ENCODE measurements around the gene ADAMTS5. TPM values are rescaled to one million over a fixed set of nuclear protein-coding genes. Genes with fewer than 3 reads are reported as not detected.
A peak's percentile ranks its signal among the peaks of the same experiment; 100 is the strongest.

The ADAMTS5 gene
- total RNA-seq, 1 donor from 2014 or later = 20.4 TPM

DNA sequence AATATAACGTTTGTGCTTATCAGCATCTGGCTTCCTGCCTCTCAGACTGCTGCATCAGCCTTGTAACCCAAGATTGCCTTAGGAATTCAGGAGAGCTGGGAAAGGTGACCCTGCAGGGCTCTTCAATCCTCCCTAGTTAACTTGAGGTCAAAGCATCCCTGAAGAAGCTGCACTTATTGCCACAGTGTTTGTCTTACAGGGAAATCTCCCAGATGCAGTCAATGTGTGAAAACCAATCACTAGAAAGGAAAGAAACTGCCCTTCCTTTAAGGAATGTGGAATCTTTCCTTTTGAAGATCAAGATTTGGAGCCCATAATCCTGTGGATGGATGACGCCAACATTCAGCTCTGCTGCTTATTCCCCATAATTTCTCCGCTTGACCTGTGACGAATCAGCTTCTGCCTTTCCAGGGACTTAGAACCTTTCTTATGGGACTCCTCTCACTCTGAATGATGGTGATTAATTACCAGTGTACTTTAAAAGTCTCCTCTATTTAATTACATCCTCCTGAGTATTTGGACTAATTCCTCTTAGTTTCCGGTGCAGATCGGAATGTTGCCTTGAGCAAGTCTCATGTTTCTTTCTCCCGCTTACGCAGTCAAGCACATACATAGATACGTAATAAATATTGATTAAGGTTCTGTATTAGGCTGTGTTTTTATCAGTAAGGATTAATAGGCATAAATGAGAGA, 14.4 kb downstream of the ADAMTS5 start:
- intact Hi-C loops (cut with DNase I) = no loop called here
- H3K27ac ChIP-seq = no peak overlapping the region

DNA sequence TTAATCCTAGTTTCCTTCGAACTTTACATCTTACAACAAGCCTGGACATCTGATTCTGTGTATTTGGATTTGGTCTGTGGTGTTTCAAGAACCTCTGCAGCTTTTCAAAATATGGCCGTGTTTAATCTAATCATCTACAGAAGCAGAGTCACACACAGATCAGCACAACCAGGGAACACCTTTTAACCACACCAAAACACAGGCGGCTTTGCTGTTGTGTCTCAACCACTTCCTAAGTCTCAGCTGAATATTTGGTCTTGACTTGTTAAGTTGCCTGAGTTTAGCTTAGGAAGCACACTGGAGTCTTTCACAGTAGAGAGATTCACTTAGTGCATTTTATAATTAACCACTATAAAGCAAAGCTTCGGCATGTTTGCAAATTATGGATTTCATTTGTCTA, 17.1 kb downstream of the ADAMTS5 start:
- Histone ChIP-seq H3K27ac (no peak overlapping the region), H3K4me3 (no peak overlapping the region), H3K36me3 (peaks cover 0 to 6% of the 10 kb centered on the region in 2 donors), H3K4me1 (no peaks in the 10 kb centered on the region), H3K27me3 (no peaks in the 10 kb centered on the region), H3K9me3 (no peaks in the 10 kb centered on the region)
- intact Hi-C loops (cut with DNase I) = no loop called here
- TF ChIP-seq POLR2AphosphoS5 (IDR thresholded peaks at IDR 0.05; ENCODE audit: insufficient read depth in 1 of 2, low read depth in 1 of 2) (no peak), POLR2A (IDR thresholded peaks at IDR 0.05) (no peak)
- TF ChIP-seq, protein P1, sequence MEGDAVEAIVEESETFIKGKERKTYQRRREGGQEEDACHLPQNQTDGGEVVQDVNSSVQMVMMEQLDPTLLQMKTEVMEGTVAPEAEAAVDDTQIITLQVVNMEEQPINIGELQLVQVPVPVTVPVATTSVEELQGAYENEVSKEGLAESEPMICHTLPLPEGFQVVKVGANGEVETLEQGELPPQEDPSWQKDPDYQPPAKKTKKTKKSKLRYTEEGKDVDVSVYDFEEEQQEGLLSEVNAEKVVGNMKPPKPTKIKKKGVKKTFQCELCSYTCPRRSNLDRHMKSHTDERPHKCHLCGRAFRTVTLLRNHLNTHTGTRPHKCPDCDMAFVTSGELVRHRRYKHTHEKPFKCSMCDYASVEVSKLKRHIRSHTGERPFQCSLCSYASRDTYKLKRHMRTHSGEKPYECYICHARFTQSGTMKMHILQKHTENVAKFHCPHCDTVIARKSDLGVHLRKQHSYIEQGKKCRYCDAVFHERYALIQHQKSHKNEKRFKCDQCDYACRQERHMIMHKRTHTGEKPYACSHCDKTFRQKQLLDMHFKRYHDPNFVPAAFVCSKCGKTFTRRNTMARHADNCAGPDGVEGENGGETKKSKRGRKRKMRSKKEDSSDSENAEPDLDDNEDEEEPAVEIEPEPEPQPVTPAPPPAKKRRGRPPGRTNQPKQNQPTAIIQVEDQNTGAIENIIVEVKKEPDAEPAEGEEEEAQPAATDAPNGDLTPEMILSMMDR (IDR thresholded peaks at IDR 0.05) = no peak
- DNase-seq (ENCODE audit: extremely low spot score in 2 of 2) = no peak

More for the DNA sequence above, 14.4 kb downstream of the ADAMTS5 start:
- Histone ChIP-seq H3K4me3 (no peak overlapping the region), H3K36me3 (peaks cover 0 to 6% of the 10 kb centered on the region in 2 donors), H3K4me1 (no peaks in the 10 kb centered on the region), H3K27me3 (no peaks in the 10 kb centered on the region), H3K9me3 (no peaks in the 10 kb centered on the region)
- TF ChIP-seq, protein P1 (IDR thresholded peaks at IDR 0.05) = no peak
- TF ChIP-seq POLR2AphosphoS5 (IDR thresholded peaks at IDR 0.05; ENCODE audit: insufficient read depth in 1 of 2, low read depth in 1 of 2) = no peak
- no peak for TF ChIP-seq POLR2A (IDR thresholded peaks at IDR 0.05)
- DNase-seq (ENCODE audit: extremely low spot score in 2 of 2) = no peak

DNA sequence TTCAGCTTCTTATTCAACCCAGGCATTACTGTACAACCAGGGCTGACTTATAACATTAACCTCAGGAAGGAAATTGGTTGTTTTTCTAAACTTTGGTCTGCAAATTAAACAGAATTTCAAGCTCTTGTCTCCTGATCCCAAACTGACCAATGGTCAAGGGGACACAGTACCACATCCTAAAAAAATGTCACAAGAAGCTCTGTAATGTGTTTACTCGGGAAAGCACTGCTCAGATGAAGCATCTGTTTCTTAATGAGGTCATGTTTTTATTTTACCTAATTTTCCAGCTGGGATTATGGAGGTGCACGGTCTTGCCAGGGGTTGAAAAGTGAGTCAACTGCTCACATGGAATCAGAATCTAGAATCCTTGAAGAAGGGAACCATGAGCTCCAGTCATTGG, 18.7 kb downstream of the ADAMTS5 start:
- no peak for DNase-seq (ENCODE audit: extremely low spot score in 2 of 2)
- Histone ChIP-seq H3K4me3 (no peak overlapping the region), H3K4me1 (no peaks in the 10 kb centered on the region), H3K27ac (no peak overlapping the region), H3K9me3 (no peaks in the 10 kb centered on the region), H3K36me3 (no peaks in the 10 kb centered on the region), H3K27me3 (no peaks in the 10 kb centered on the region)
- intact Hi-C loops (cut with DNase I) = no loop called here
- no peak for TF ChIP-seq POLR2AphosphoS5 (IDR thresholded peaks at IDR 0.05; ENCODE audit: insufficient read depth in 1 of 2, low read depth in 1 of 2)
- no peak for TF ChIP-seq POLR2A (IDR thresholded peaks at IDR 0.05)
- TF ChIP-seq, protein P1 (IDR thresholded peaks at IDR 0.05) = no peak

DNA sequence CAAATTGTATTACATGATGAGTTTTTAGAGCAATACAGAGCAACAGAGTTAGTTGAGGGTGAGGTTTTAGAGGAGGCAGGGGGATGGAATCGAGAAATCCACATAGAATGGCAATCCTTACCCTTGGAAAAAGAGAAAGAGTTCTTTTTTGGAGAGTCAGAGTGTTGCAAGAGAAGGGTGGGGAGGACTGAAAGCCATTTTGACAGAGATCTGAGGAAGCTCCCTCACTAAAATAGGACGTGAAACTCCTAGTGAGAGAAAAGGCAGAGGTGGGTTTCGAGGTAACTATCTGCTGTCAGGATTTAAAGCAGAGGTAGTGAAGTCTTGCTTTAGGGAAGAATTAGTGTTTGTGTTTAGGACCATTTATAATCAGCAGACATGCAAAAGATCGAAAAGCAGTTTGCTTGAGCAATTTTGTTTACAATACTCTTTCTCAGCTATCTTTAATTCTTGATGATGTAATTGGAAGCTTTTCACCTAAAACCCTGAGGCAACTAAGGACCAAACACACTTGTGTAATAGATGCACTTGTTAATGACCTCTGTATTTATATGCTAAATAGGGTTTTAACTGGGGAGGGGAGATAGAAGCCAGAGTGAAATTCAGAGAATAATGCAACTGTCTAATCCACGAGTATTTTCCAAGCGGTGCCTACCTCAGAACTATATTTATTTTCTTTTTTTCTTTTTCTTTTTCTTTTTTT, 20.0 kb downstream of the ADAMTS5 start:
- Histone ChIP-seq H3K4me1 (no peaks in the 10 kb centered on the region), H3K27ac (peak overlapping the region; percentile 52), H3K36me3 (no peaks in the 10 kb centered on the region), H3K27me3 (no peaks in the 10 kb centered on the region), H3K9me3 (no peaks in the 10 kb centered on the region), H3K4me3 (no peak overlapping the region)
- TF ChIP-seq POLR2AphosphoS5 (IDR thresholded peaks at IDR 0.05; ENCODE audit: insufficient read depth in 1 of 2, low read depth in 1 of 2) = no peak
- TF ChIP-seq, protein P1 (IDR thresholded peaks at IDR 0.05) = no peak
- TF ChIP-seq POLR2A (IDR thresholded peaks at IDR 0.05) = no peak
- intact Hi-C loops (cut with DNase I) = no loop called here
- DNase-seq (ENCODE audit: extremely low spot score in 2 of 2) = no peak
